ENCODE measurements around the gene PTPN6. TPM values are rescaled to one million over a fixed set of nuclear protein-coding genes. Genes with fewer than 3 reads are reported as not detected.

The PTPN6 gene
- total RNA-seq, 2 experiments from 2014 or later, result 37.1 to 116 TPM

GRCh38 chr12:6998715-6999451 lies 47.7 kb downstream of the PTPN6 start:
- no peaks in the 10 kb centered on the region for H3K9me2 ChIP-seq (ENCODE audit: insufficient read depth, low read length)
- DNase-seq (ENCODE audit: low spot score), result no peak
- intact Hi-C loops (cut with micrococcal nuclease; ENCODE audit: unreplicated experiment), result no loop called here
- POLR2A ChIA-PET, result interaction anchor here (0.5 to 1.4 kb wide), 7 partner anchors 9 to 358 kb away, joined by 3 to 6 read pairs (median 4); no protein-coding TSS in a partner anchor
- CTCF ChIA-PET (ENCODE audit: unreplicated experiment), result interaction anchor here (0.5 to 1.4 kb wide), 3 partner anchors 20 to 1115 kb away, joined by 3 to 6 read pairs (median 4); partner anchors contain the start of gene LPCAT3
- H3K9me3 ChIP-seq (ENCODE audit: low read length), result no peaks in the 10 kb centered on the region
- H3K4me2 ChIP-seq (ENCODE audit: low read length), result no peak overlapping the region
- H2AFZ ChIP-seq (ENCODE audit: low read length), result no peak overlapping the region
- H3K4me1 ChIP-seq (ENCODE audit: insufficient read depth, low read length, poor library complexity, severe bottlenecking), result no peaks in the 10 kb centered on the region
- no peak overlapping the region for H3K4me3 ChIP-seq (ENCODE audit: low read depth, low read length, poor library complexity, severe bottlenecking)
- no peaks in the 10 kb centered on the region for H4K20me1 ChIP-seq (ENCODE audit: insufficient read depth, low read length)
- no TSS peak for BruUV-seq (replicated peaks)
- H3K36me3 ChIP-seq (ENCODE audit: insufficient read depth, low read length), result peaks cover 63% of the 10 kb centered on the region
- TF ChIP-seq EZH2phosphoT487 (IDR thresholded peaks at IDR 0.05; ENCODE audit: borderline replicate concordance, low read depth, low read length) (no peak), CTCF (conservative IDR thresholded peaks at IDR 0.05; ENCODE audit: low read length) (no peak)
- H3K79me2 ChIP-seq (ENCODE audit: insufficient read depth, low read depth, low read length), result 0 out of 2 replicates have a peak, but pooled peaks cover 4% of the 10 kb centered on the region
- no peak overlapping the region for H3K27ac ChIP-seq (ENCODE audit: low read depth, low read length, poor library complexity, severe bottlenecking)

GRCh38 chr12:7001921-7002591 lies 50.9 kb downstream of the PTPN6 start:
- no TSS peak for BruUV-seq (replicated peaks)
- H3K36me3 ChIP-seq (ENCODE audit: insufficient read depth, low read length), result peaks cover 68% of the 10 kb centered on the region
- peaks cover 4% of the 10 kb centered on the region; the same call in 1 of the 2 replicates for H3K79me2 ChIP-seq (ENCODE audit: insufficient read depth, low read depth, low read length)
- ChIA-PET POLR2A (no interaction called here), CTCF (ENCODE audit: unreplicated experiment) (no interaction called here)
- TF ChIP-seq CTCF (conservative IDR thresholded peaks at IDR 0.05; ENCODE audit: low read length), result no peak
- no peak for TF ChIP-seq EZH2phosphoT487 (IDR thresholded peaks at IDR 0.05; ENCODE audit: borderline replicate concordance, low read depth, low read length)
- H4K20me1 ChIP-seq (ENCODE audit: insufficient read depth, low read length), result no peaks in the 10 kb centered on the region
- H3K9me2 ChIP-seq (ENCODE audit: insufficient read depth, low read length), result no peaks in the 10 kb centered on the region
- H2AFZ ChIP-seq (ENCODE audit: low read length), result no peak overlapping the region
- H3K9me3 ChIP-seq (ENCODE audit: low read length), result no peaks in the 10 kb centered on the region
- DNase-seq (ENCODE audit: low spot score), result no peak
- H3K4me1 ChIP-seq (ENCODE audit: insufficient read depth, low read length, poor library complexity, severe bottlenecking), result no peaks in the 10 kb centered on the region
- intact Hi-C loops (cut with micrococcal nuclease; ENCODE audit: unreplicated experiment), result no loop called here
- H3K4me2 ChIP-seq (ENCODE audit: low read length), result no peak overlapping the region
- no peak overlapping the region for H3K27ac ChIP-seq (ENCODE audit: low read depth, low read length, poor library complexity, severe bottlenecking)
- H3K4me3 ChIP-seq (ENCODE audit: low read depth, low read length, poor library complexity, severe bottlenecking), result no peak overlapping the region
